ENCODE results near the gene LYPD6. TPM values are rescaled to one million over a fixed set of nuclear protein-coding genes. Genes with fewer than 3 reads are reported as not detected.

Gene LYPD6
- total and polyA plus RNA-seq, 9 of the 15 experiments (the other 6 are each of a cell fraction or from before 2014, with no cell fraction given) = not detected

DNA sequence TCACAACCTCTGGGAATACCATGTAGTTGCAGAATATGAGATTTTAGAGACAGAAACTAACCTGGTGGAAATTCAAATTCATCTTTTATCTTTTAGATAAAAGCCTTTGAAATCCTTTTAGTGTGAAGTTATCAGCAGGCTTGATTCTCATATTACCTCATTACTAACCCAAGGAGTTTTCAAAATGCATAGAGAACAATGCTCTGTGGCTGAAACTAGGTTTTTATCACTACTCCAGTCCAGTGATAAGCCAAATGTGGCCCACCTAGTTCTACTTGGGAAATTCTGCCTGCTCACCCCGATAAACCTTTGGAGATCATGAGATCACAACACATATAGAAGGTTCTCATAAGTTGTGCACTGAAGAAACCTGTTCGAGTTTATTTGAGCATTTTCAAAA is 135.5 kb downstream of the LYPD6 start:
- no TSS peak for BruUV-seq (replicated peaks)
- Histone ChIP-seq H3K27me3 (ENCODE audit: control insufficient read depth in 2 of 2, insufficient read depth in 2 of 2, low read length in 2 of 2) (no peaks in the 10 kb centered on the region), H3K4me3 (no peak overlapping the region), H3K9me1 (ENCODE audit: control insufficient read depth, insufficient read depth, low read length) (no peaks in the 10 kb centered on the region), H4K20me1 (replicated peaks; ENCODE audit: control insufficient read depth, insufficient read depth, low read length) (no peaks in the 10 kb centered on the region), H3K4me1 (replicated peaks in 1 of 2; ENCODE audit: control insufficient read depth in 2 of 2, insufficient read depth in 2 of 2, low read length in 2 of 2) (no peaks in the 10 kb centered on the region), H3K36me3 (ENCODE audit: control insufficient read depth, insufficient read depth, low read length) (no peaks in the 10 kb centered on the region), H2AFZ (ENCODE audit: low read depth, low read length) (no peak overlapping the region), H3K9me3 (replicated peaks; ENCODE audit: control insufficient read depth, insufficient read depth, low read depth, low read length) (no peaks in the 10 kb centered on the region), H3K27ac (ENCODE audit: extremely low read depth, low read depth, low read length) (no peak overlapping the region), H3K9ac (ENCODE audit: insufficient read depth in 1 of 2, low read depth in 2 of 2, low read length in 2 of 2) (no peak overlapping the region), H3K4me2 (ENCODE audit: insufficient read depth, low read length) (no peak overlapping the region), H3K79me2 (ENCODE audit: control insufficient read depth, insufficient read depth, low read length) (no peaks in the 10 kb centered on the region)
- ChIA-PET POLR2A (no interaction called here), CTCF (ENCODE audit: low intra/inter-chr PET ratio) (no interaction called here)
- no peak for ATAC-seq
- TF ChIP-seq, protein P1, sequence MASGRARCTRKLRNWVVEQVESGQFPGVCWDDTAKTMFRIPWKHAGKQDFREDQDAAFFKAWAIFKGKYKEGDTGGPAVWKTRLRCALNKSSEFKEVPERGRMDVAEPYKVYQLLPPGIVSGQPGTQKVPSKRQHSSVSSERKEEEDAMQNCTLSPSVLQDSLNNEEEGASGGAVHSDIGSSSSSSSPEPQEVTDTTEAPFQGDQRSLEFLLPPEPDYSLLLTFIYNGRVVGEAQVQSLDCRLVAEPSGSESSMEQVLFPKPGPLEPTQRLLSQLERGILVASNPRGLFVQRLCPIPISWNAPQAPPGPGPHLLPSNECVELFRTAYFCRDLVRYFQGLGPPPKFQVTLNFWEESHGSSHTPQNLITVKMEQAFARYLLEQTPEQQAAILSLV (tag; IDR thresholded peaks at IDR 0.05) = no peak
- no peak for TF ChIP-seq ZNF717 (CRISPR knock-in tag; IDR thresholded peaks at IDR 0.05)
- no peak for TF ChIP-seq RBM17 (IDR thresholded peaks at IDR 0.05; ENCODE audit: borderline replicate concordance, low read depth, low read length)
- TF ChIP-seq ZEB2 (IDR thresholded peaks at IDR 0.05) = no peak
- TF ChIP-seq EZH2 (IDR thresholded peaks at IDR 0.05; ENCODE audit: borderline replicate concordance, low read depth, low read length) = no peak
- no peak for TF ChIP-seq RFX1 (IDR thresholded peaks at IDR 0.05)
- TF ChIP-seq LARP7 (IDR thresholded peaks at IDR 0.05) = no peak
- no peak for TF ChIP-seq BRF1 (IDR thresholded peaks at IDR 0.05; ENCODE audit: borderline replicate concordance, extremely low read depth, insufficient read length)
- no peak for TF ChIP-seq TRIM24 (IDR thresholded peaks at IDR 0.05)
- TF ChIP-seq CBX2 (IDR thresholded peaks at IDR 0.05; ENCODE audit: insufficient read depth, low read length, poor library complexity, severe bottlenecking) = no peak
- TF ChIP-seq ZNF140 (CRISPR knock-in tag; IDR thresholded peaks at IDR 0.05) = no peak
- no peak for TF ChIP-seq ZNF830 (CRISPR knock-in tag; IDR thresholded peaks at IDR 0.05)
- DNase-seq (ENCODE audit: extremely low read depth in 1 of 4, low spot score in 3 of 4) = no peak
- intact Hi-C loops (cut with micrococcal nuclease) (no loop called here), in situ Hi-C loops (cut with MboI) (no loop called here)
- FAIRE-seq = no peak
- 0% methylated on average over 2 of the region's 2 CpGs for WGBS (ENCODE audit: insufficient coverage, low coverage, missing lambda C conversion rate)
